Uterus (tissue), 2 donors: Measurements from ENCODE around the gene ADH7.

ENCODE experiments used
- CTCF ChIP-seq, 4 experiments: fragments of 200-600 bp in 2 of 4; fragments of 450-650 bp in 2 of 4; sonication (generic) in 2 of 4; IDR thresholded peaks; one replicate each; pipeline ENCODE4 v1.5.1; 2016 to 2019; ENCODE audit warnings: antibody characterized with exemption in 4 of 4, mild to moderate bottlenecking in 2 of 4, moderate library complexity in 1 of 4
- POLR2A ChIP-seq, 2 donors: fragments of 450-650 bp; IDR thresholded peaks; one replicate each; pipeline ENCODE4 v1.6.1; 2016; ENCODE audit warnings: antibody characterized with exemption in 2 of 2, mild to moderate bottlenecking in 1 of 2, moderate library complexity in 1 of 2

GRCh38 chr4:99414401-99414800, 20.7 kb downstream of the ADH7 start:
- TF ChIP-seq CTCF (IDR thresholded peaks at IDR 0.05): no peak
- TF ChIP-seq POLR2A (IDR thresholded peaks at IDR 0.05): no peak
